GM21717 (cell line): Measurements from ENCODE around the gene RPS15A.
"Not testable (repeated sequence)": the region's sequence is repeated elsewhere in the genome, so short reads cannot be mapped to it uniquely, and the experiment has no call there.

Experiments used
- ATAC-seq: cut with Tn5 transposase; IDR thresholded peaks from one replicate; pipeline ENCODE4 v1.9.1; 2021; ENCODE audit warnings: mild to moderate bottlenecking, moderate library complexity; ENCODE audit not compliant: unreplicated experiment

Gene RPS15A

GRCh38 chr16:18797746-18798145 lies 7.6 kb upstream of the RPS15A start:
- no peak for ATAC-seq

DNA sequence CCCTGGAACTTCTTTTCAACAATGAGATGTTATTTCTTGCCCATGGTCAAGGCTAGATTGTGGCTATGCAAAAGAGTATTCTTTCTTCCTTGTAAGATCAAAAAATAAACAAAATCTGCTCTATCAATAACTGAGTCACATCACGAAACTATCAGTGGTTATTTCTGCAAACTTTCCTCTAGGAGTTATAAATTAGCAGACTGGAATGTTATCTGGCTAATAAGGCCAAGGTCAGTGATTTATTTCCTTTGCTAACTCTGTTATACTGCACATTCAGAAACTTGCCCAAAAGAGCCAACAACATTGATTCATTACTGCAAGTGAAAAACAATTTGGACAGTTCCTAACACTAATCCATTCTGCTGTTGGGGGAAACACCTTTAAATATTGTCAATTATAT lies 6.2 kb upstream of the RPS15A start:
- ATAC-seq, result no peak

GRCh38 chr16:18792836-18793433 lies 2.8 kb upstream of the RPS15A start:
- ATAC-seq, result no peak

DNA sequence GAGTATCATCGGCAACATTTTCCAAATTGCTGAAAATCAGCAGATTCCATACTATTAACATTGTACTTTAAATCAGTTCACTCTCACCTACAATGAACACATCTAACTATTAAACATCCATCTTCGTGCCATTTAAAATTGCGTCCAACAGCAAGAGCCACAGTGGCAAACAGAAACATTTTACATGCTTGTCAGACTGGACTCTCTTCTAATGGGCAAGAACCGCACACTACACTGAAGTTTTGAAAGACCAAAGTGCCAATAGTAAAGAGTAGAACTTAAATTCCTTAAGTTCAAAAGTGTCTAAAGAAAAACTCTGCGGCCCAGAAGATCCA lies 652 bp downstream of the RPS15A start:
- ATAC-seq, result no peak

GRCh38 chr16:18788828-18789514 lies 1.2 kb downstream of the RPS15A start:
- no peak for ATAC-seq

GRCh38 chr16:18784917-18785623 lies 5.1 kb downstream of the RPS15A start:
- ATAC-seq, result no peak

GRCh38 chr16:18783430-18784341 lies 6.4 kb downstream of the RPS15A start:
- ATAC-seq, result no peak

DNA sequence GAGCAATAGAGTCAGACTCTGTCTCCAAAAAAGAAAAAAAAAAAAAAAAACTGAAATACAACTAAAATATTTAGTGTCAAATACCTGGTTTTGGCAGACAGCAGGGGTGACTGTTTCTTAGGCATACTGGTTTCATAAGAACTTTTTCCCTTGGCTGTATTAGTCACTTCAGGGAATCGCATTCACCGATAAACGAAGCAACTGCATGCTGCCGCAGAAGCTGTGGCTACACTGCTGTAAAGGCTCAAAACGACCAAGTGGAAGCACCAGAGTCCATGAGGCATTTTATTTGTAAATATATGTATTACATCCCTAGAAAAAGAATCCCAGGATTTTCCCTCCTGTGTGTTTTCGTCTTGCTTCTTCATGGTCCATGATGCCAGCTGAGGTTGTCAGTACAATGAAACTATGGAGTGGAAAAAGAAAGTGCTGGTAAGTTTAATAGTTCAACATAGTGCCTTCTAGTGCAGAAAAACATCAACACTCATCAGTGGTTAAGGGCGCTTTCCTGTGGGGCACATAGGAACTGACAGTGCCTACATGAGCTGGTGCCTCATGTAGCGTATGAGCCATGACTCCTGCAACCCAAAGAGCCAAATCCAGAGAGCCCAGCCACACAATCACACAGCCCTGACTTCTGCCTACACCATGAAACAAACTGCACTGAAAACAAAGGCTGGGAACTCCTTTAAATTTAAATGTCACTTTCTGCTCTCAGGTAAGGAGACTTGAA lies 7.3 kb downstream of the RPS15A start:
- no peak for ATAC-seq

DNA sequence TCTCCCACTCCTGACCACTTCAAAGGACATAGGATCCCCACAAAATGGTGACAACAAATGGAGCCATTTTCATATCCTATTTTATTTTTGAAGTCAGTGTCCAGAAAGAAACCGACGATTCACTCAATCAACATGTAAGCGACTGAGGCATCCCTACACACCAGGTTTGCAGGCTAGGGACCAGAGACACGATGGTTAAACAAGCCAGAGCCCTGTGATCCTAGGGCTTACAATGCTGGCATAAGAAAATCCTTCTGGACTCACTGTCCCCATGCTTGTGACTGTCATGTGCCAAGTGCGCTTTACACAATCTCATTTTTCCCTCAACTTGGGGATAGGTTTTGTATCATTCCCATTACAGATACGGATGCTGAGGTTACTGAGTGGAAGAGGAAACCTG lies 8.9 kb downstream of the RPS15A start:
- not testable (repeated sequence) for ATAC-seq

DNA sequence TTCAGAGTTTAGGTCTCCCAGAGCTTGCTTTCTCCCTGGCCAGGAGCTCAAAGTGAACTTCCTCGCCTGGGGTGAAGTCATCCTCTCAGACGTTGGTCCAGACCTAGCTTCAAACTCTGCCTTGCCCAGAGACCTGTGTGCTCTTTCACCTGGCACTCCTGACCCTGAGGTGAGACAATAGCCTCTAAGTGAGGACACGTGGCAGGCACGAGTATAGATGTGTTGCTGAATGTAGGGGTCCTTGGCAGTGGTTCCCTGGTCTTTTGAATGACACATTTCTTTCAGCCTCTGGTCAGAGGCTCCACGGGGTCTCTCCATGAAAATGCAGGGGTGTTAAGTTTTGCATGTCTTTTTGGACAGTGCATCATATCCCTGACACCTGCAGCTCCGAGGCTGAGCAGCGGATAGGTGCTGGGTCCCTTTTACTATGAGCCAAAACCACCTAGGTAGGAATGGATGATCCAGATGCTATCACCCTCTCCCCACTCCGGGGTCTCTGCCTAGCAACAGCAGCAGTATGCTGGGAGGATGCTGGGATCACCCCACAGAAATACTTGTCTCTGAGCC lies 9.6 kb downstream of the RPS15A start:
- not testable (repeated sequence) for ATAC-seq

DNA sequence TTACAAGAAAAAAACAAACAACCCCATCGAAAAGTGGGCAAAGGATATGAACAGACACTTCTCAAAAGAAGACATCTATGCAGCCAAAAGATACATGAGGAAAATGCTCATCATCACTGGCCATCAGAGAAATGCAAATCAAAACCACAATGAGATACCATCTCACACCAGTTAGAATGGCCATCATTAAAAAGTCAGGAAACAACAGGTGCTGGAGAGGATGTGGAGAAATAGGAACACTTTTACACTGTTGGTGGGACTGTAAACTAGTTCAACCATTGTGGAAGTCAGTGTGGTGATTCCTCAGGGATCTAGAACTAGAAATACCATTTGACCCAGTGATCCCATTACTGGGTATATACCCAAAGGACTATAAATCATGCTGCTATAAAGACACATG lies 12.5 kb downstream of the RPS15A start:
- ATAC-seq, result not testable (repeated sequence)

DNA sequence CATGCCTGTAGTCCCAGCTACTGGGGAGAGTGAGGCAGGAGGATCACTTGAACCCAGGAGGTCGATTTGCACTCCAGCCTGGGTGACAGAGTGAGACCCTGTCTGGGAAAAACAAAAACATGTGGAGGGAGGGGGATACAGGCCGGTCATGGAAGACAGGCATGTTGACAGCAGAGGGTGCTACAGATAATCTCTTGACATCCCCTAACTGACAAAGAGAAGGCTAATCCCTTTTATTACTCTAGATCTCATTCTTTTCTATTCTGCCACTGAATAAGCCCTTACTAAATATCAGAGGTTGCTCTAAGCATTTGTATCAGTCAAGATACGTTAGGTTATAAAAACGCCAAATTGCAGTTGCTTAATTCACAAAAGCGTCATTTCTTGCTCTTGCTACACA lies 13.8 kb downstream of the RPS15A start:
- ATAC-seq, result not testable (repeated sequence)

DNA sequence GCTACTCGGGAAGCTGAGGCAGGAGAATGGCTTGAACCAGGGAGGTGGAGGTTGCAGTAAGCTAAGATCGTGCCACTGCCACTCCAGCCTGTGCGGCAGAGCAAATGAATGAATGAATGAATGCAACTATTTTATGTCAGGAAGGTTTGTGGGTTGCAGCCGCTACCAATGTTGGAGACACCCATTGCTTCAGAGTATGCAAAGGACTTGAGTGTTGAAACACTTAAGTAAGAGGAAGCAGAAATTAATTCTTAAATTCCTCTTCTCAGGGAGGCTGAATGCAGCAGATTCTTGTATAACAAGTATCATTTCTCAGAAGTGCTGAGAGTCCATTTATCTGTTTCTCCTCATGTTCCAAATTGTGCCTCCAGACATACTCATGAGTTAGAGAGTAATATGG lies 15.5 kb downstream of the RPS15A start:
- not testable (repeated sequence) for ATAC-seq

DNA sequence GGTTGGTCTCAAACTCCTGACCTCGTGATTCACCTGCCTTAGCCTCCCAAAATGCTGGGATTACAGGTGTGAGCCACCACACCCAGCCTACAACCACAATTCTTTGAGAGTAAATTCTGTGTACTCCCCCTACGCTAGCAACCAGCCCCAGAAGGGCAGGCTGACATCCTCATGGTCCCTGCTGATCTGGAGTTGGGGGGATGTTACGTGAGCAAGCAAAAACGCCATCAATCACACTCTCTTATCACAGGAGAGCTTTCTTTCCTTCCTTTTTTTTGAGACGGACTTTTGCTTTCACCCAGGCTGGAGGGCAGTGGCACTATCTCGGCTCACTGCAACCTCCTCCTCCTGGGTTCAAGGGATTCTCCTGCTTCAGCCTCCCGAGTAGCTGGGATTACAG lies 18.0 kb downstream of the RPS15A start:
- not testable (repeated sequence) for ATAC-seq

GRCh38 chr16:18770336-18770962 lies 19.7 kb downstream of the RPS15A start:
- not testable (repeated sequence) for ATAC-seq

- peak; percentile 54 for ATAC-seq
Measured at GRCh38 chr16:18767217-18767616, 22.9 kb downstream of the RPS15A start.

DNA sequence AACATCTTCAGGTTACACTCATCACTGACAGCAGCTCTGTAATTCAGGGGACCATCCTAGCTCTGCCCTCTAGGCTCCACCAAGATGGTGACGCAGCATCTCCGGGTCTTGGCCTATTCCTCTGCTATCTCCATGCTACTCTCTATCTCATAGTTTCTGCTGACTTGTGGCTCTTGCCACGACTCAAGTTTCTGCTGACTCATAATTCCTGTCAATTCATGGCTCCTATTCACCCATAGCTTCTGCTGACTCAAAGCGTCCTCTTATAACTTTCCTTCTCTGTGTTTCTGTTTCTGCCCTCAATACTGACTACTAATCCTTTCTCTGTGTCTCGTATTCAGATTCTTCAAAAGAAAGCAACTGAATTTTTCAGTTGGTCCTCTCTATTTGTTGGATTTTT lies 27.4 kb downstream of the RPS15A start:
- peak; percentile 47 for ATAC-seq

GRCh38 chr16:18759598-18760520 lies 30.3 kb downstream of the RPS15A start:
- not testable (repeated sequence) for ATAC-seq
